22Rv1 (cell line): ENCODE results near the gene WAC.

Experiments
- ZFX ChIP-seq: fragments of 450-650 bp; IDR thresholded peaks from 2 replicates; pipeline ENCODE4 v1.6.1; 2017; ENCODE audit warnings: antibody characterized with exemption, borderline replicate concordance
- TF ChIP-seq, protein P1 (sequence below): fragments of 450-650 bp; IDR thresholded peaks from 2 replicates; pipeline ENCODE4 v1.5.1; 2017; ENCODE audit warnings: mild to moderate bottlenecking

DNA sequence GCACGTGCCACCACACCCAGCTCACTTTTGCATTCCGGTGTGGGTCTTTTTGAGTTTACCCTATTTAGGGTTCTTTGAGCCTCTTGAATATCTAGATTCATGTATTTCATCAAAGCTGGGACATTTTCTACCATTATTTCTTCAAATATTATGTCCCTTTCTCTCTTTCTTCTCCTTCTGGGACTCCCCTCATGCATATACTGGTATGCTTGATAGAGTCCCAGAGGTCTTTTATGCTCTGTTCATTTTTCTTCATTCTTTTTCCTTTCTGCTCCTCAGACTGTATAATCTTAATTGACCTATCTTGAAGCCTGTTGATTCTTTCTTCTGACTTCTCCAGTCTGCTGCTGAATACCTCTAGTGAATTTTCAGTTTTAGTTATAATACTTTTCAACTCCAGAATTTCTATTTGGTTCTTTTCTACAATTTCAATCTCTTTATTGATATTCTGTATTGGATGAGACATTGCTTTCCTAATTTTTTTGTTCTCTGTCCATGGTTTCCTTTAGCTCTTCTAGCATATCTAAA lies 9.1 kb upstream of the WAC start:
- TF ChIP-seq, protein P1, sequence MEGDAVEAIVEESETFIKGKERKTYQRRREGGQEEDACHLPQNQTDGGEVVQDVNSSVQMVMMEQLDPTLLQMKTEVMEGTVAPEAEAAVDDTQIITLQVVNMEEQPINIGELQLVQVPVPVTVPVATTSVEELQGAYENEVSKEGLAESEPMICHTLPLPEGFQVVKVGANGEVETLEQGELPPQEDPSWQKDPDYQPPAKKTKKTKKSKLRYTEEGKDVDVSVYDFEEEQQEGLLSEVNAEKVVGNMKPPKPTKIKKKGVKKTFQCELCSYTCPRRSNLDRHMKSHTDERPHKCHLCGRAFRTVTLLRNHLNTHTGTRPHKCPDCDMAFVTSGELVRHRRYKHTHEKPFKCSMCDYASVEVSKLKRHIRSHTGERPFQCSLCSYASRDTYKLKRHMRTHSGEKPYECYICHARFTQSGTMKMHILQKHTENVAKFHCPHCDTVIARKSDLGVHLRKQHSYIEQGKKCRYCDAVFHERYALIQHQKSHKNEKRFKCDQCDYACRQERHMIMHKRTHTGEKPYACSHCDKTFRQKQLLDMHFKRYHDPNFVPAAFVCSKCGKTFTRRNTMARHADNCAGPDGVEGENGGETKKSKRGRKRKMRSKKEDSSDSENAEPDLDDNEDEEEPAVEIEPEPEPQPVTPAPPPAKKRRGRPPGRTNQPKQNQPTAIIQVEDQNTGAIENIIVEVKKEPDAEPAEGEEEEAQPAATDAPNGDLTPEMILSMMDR = no peak
- TF ChIP-seq ZFX = no peak
